IMR-90 (cell line): ENCODE results near the gene MGAT5B. TPM values are rescaled to one million over a fixed set of nuclear protein-coding genes. Genes with fewer than 3 reads are reported as not detected.

ENCODE experiments used
- BHLHE40 ChIP-seq: fragments of 150-350 bp; IDR thresholded peaks from 2 replicates; pipeline ENCODE4 v1.6.1; 2016; ENCODE audit warnings: mild to moderate bottlenecking, low read depth, low read length
- MAFK ChIP-seq: IDR thresholded peaks from 2 replicates; pipeline ENCODE4 v1.6.1; 2012; ENCODE audit warnings: low read depth, low read length, improper control_type of control experiment
- RCOR1 ChIP-seq: IDR thresholded peaks from 2 replicates; pipeline ENCODE4 v1.6.1; 2012; ENCODE audit warnings: mild to moderate bottlenecking, low read length, improper control_type of control experiment; ENCODE audit not compliant: insufficient replicate concordance
- RFX5 ChIP-seq: IDR thresholded peaks from 2 replicates; pipeline ENCODE4 v1.8.0; 2012; ENCODE audit warnings: low read depth, mild to moderate bottlenecking, low read length, moderate library complexity
- polyA plus RNA-seq, 3 experiments: library from polyadenylated mRNA; depleted of rRNA; stranded (reverse); fragments of >200 nt; gene quantifications; 2 replicates each; pipeline ENCODE4 v1.2.3, GENCODE V29; 2012; ENCODE audit warnings: low replicate concordance in 1 of 3
- total RNA-seq: library from RNA; depleted of rRNA; stranded (reverse); fragments of >200 nt; gene quantifications from 2 replicates; pipeline ENCODE4 v1.2.3, GENCODE V29; 2012

The MGAT5B gene
- total and polyA plus RNA-seq, 2 of the 4 experiments (the other 2 are of a cell fraction) = 0.54 to 2.0 TPM

DNA sequence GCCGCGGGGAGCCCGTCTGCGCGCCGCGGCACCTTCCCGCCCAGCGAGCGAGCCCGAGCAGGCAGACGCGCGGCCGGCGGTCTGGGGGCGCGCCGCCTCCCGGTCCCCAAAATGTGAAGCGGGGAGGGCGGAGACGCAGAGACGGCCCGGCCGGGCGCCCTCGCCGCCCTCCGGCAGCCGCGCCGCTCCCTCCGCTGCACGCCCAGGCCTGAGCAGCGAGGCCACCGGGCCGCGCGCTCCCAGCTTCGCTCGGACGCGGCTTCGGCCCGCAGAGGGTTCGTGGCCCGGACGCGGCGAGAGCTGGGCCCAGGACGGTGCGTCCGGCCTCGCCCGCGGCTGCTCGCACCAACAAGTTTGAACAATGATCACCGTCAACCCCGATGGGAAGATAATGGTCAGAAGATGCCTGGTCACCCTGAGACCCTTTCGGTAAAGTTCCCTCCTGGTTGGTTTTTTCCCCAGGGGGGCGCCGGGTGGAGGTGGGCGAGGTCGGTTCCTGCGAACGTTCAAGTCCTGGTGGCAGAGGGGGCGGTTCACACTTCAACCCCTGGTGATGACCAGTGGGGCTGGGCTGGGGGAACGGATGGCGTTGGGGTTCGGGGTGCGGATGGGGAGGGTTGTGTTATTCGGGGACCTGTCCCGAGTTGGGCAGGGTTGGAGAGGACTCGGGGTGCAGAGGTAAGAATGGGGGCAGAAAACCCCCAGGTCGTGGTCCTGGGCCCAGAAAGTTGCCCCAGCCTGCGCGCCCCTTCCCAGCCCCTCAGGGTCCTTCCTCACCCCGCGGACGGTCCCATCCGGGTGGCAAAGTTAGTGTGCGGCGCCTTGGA lies 678 bp downstream of the MGAT5B start (continued):
- TF ChIP-seq RCOR1 (no peak), RFX5 (no peak), MAFK (no peak), BHLHE40 (no peak)
